ENCODE data around the gene NPIPB8. TPM values are rescaled to one million over a fixed set of nuclear protein-coding genes. Genes with fewer than 3 reads are reported as not detected.
A peak's percentile ranks its signal among the peaks of the same experiment; 100 is the strongest.

The NPIPB8 gene
- total and polyA plus RNA-seq, 2 of the 13 experiments (the other 11 are each of a cell fraction or from before 2014, with no cell fraction given): 0.49 to 2.3 TPM

DNA sequence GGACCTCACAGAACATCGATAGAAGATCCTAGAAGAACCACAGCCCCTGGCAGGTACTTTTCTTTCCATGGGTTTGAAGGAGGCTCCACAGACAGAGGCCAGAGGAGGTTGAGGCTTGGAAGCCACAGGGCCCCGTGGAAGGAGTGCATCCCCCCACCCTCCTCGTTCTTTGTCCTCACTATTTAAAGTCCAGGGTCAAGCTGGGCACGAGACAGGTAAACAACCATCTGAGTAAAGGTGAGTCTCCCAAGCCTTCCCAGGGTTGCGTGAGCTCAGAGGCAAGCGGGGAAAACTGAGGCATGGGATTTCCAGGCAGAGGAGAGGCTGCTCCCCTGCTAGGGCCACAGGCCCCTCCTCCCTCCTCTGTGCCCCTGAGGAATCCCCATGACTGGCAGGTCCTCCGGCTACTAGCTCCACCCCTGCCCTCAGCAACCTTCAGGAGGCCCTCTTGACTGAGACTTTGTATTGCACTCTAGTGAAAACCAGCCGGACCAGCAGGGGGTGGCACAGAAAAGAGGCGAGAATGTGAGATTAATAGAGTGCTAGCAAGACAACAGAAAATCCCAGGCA is 40.1 kb upstream of the NPIPB8 start (continued):
- TF ChIP-seq, protein P1, sequence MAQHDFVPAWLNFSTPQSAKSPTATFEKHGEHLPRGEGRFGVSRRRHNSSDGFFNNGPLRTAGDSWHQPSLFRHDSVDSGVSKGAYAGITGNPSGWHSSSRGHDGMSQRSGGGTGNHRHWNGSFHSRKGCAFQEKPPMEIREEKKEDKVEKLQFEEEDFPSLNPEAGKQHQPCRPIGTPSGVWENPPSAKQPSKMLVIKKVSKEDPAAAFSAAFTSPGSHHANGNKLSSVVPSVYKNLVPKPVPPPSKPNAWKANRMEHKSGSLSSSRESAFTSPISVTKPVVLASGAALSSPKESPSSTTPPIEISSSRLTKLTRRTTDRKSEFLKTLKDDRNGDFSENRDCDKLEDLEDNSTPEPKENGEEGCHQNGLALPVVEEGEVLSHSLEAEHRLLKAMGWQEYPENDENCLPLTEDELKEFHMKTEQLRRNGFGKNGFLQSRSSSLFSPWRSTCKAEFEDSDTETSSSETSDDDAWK (CRISPR knock-in tag; IDR thresholded peaks at IDR 0.05): no peak
- TF ChIP-seq RFXAP (CRISPR knock-in tag; IDR thresholded peaks at IDR 0.05; ENCODE audit: borderline replicate concordance) (no peak), MYC (CRISPR knock-in tag; IDR thresholded peaks at IDR 0.05; ENCODE audit: borderline replicate concordance) (no peak), MED8 (CRISPR knock-in tag; IDR thresholded peaks at IDR 0.05; ENCODE audit: insufficient replicate concordance) (no peak), GTF2F1 (IDR thresholded peaks at IDR 0.05; ENCODE audit: low read length) (no peak), CHD2 (IDR thresholded peaks at IDR 0.05; ENCODE audit: low read depth, low read length) (no peak), ZFP36L1 (CRISPR knock-in tag; IDR thresholded peaks at IDR 0.05) (no peak), NFIC (IDR thresholded peaks at IDR 0.05; ENCODE audit: low read length) (no peak), ZNF607 (CRISPR knock-in tag; IDR thresholded peaks at IDR 0.05; ENCODE audit: borderline replicate concordance) (no peak), MAZ (IDR thresholded peaks at IDR 0.05; ENCODE audit: borderline replicate concordance, low read depth, low read length) (peak; percentile 14; the same call in 1 of the 2 replicates), MAZ (CRISPR knock-in tag; IDR thresholded peaks at IDR 0.05; ENCODE audit: low read depth) (peak; percentile 66), ZNF274 (CRISPR knock-in tag; IDR thresholded peaks at IDR 0.05) (no peak), ZNF282 (IDR thresholded peaks at IDR 0.05; ENCODE audit: partially characterized antibody) (no peak), XRCC5 (optimal IDR thresholded peaks at IDR 0.05; ENCODE audit: low read length) (peak; percentile 64), ZKSCAN8 (CRISPR knock-in tag; IDR thresholded peaks at IDR 0.05; ENCODE audit: borderline replicate concordance) (no peak), THAP11 (CRISPR knock-in tag; IDR thresholded peaks at IDR 0.05) (peak; percentile 43), ZSCAN9 (CRISPR knock-in tag; IDR thresholded peaks at IDR 0.05; ENCODE audit: borderline replicate concordance) (no peak), PAX8 (CRISPR knock-in tag; IDR thresholded peaks at IDR 0.05; ENCODE audit: borderline replicate concordance) (no peak), ZNF331 (CRISPR knock-in tag; IDR thresholded peaks at IDR 0.05) (no peak), SMARCE1 (IDR thresholded peaks at IDR 0.05; ENCODE audit: borderline replicate concordance) (no peak), POGZ (CRISPR knock-in tag; IDR thresholded peaks at IDR 0.05) (0 out of 2 replicates have a peak, but pooled peaks have one; percentile 18), SOX13 (IDR thresholded peaks at IDR 0.05) (no peak), SOX13 (CRISPR knock-in tag; conservative IDR thresholded peaks at IDR 0.05 in 1 of 2, IDR thresholded peaks at IDR 0.05 in 1 of 2) (no peak; a peak in 1 of 4 replicates), ARNT (IDR thresholded peaks at IDR 0.05) (no peak), ZNF567 (CRISPR knock-in tag; IDR thresholded peaks at IDR 0.05; ENCODE audit: borderline replicate concordance) (no peak), GTF3A (CRISPR knock-in tag; conservative IDR thresholded peaks at IDR 0.05) (no peak), FOXP1 (IDR thresholded peaks at IDR 0.05) (no peak), FOXP1 (CRISPR knock-in tag; IDR thresholded peaks at IDR 0.05) (peak; percentile 58)
- TF ChIP-seq, protein P2, sequence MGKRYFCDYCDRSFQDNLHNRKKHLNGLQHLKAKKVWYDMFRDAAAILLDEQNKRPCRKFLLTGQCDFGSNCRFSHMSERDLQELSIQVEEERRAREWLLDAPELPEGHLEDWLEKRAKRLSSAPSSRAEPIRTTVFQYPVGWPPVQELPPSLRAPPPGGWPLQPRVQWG (CRISPR knock-in tag; IDR thresholded peaks at IDR 0.05; ENCODE audit: borderline replicate concordance, low read depth): no peak
- TF ChIP-seq, protein P3, sequence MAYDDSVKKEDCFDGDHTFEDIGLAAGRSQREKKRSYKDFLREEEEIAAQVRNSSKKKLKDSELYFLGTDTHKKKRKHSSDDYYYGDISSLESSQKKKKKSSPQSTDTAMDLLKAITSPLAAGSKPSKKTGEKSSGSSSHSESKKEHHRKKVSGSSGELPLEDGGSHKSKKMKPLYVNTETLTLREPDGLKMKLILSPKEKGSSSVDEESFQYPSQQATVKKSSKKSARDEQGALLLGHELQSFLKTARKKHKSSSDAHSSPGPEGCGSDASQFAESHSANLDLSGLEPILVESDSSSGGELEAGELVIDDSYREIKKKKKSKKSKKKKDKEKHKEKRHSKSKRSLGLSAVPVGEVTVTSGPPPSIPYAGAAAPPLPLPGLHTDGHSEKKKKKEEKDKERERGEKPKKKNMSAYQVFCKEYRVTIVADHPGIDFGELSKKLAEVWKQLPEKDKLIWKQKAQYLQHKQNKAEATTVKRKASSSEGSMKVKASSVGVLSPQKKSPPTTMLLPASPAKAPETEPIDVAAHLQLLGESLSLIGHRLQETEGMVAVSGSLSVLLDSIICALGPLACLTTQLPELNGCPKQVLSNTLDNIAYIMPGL (CRISPR knock-in tag; IDR thresholded peaks at IDR 0.05; ENCODE audit: borderline replicate concordance in 1 of 2, low read depth in 1 of 2): 0 out of 4 replicates have a peak, but pooled peaks have one; percentile 12 to 35

Data from HepG2 (cell line).